Measurements from ENCODE around the gene HLA-C.
"Not testable (repeated sequence)": the region's sequence is repeated elsewhere in the genome, so short reads cannot be mapped to it uniquely, and the experiment has no call there.

- TF ChIP-seq, protein P1, sequence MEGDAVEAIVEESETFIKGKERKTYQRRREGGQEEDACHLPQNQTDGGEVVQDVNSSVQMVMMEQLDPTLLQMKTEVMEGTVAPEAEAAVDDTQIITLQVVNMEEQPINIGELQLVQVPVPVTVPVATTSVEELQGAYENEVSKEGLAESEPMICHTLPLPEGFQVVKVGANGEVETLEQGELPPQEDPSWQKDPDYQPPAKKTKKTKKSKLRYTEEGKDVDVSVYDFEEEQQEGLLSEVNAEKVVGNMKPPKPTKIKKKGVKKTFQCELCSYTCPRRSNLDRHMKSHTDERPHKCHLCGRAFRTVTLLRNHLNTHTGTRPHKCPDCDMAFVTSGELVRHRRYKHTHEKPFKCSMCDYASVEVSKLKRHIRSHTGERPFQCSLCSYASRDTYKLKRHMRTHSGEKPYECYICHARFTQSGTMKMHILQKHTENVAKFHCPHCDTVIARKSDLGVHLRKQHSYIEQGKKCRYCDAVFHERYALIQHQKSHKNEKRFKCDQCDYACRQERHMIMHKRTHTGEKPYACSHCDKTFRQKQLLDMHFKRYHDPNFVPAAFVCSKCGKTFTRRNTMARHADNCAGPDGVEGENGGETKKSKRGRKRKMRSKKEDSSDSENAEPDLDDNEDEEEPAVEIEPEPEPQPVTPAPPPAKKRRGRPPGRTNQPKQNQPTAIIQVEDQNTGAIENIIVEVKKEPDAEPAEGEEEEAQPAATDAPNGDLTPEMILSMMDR (conservative IDR thresholded peaks at IDR 0.05; ENCODE audit: low read length): not testable (repeated sequence)
- not testable (repeated sequence) for TF ChIP-seq EZH2phosphoT487 (IDR thresholded peaks at IDR 0.05; ENCODE audit: borderline replicate concordance)
Observed at GRCh38 chr6:31234101-31234500, 37.8 kb downstream of the HLA-C start.

Measured in Loucy (cell line).